HEK293 (cell line): ENCODE measurements around the gene PHF8.

Experiments used
- KLF7 ChIP-seq: fragments of 450-650 bp; formaldehyde crosslinking; IDR thresholded peaks from 2 replicates; pipeline ENCODE4 v1.5.1; 2016; ENCODE audit warnings: missing biosample characterization, missing genetic modification characterization, borderline replicate concordance
- MZF1 ChIP-seq: fragments of 450-650 bp; formaldehyde crosslinking; IDR thresholded peaks from 2 replicates; pipeline ENCODE4 v1.5.1; 2017; ENCODE audit warnings: missing biosample characterization, missing genetic modification characterization, borderline replicate concordance
- SCRT1 ChIP-seq: fragments of 450-650 bp; formaldehyde crosslinking; IDR thresholded peaks from 2 replicates; pipeline ENCODE4 v1.5.1; 2016; ENCODE audit warnings: missing biosample characterization, missing genetic modification characterization, borderline replicate concordance
- TRIM28 ChIP-seq: IDR thresholded peaks from 2 replicates; pipeline ENCODE4 v1.6.1; 2011; ENCODE audit warnings: low read length, control low read depth, borderline replicate concordance
- WT1 ChIP-seq: fragments of 450-650 bp; formaldehyde crosslinking; IDR thresholded peaks from 2 replicates; pipeline ENCODE4 v1.5.1; 2016; ENCODE audit warnings: missing biosample characterization, missing genetic modification characterization
- ZFHX2 ChIP-seq: fragments of 450-650 bp; formaldehyde crosslinking; conservative IDR thresholded peaks from 2 replicates; pipeline ENCODE4 v1.5.1; 2016; ENCODE audit warnings: missing biosample characterization, missing genetic modification characterization
- ZNF174 ChIP-seq: fragments of 450-650 bp; formaldehyde crosslinking; IDR thresholded peaks from 2 replicates; pipeline ENCODE4 v1.5.0; 2017; ENCODE audit warnings: missing biosample characterization, mild to moderate bottlenecking, missing genetic modification characterization
- ZNF19 ChIP-seq: fragments of 450-650 bp; formaldehyde crosslinking; IDR thresholded peaks from 2 replicates; pipeline ENCODE4; 2016; ENCODE audit warnings: missing biosample characterization, missing genetic modification characterization, low read depth
- ZNF274 ChIP-seq, 2 experiments: fragments of 200-500 bp in 1 of 2; fragments of 450-650 bp in 1 of 2; sonication (Bioruptor generic) in 1 of 2; formaldehyde crosslinking in 1 of 2; IDR thresholded peaks; 2 replicates each; pipeline versions ENCODE4 v1.5.1 to v1.6.1; 2014 to 2016; ENCODE audit warnings: borderline replicate concordance in 1 of 2, inconsistent platforms in 1 of 2, low read length in 1 of 2, missing biosample characterization in 1 of 2, missing genetic modification characterization in 1 of 2
- ZNF324 ChIP-seq: fragments of 450-650 bp; formaldehyde crosslinking; IDR thresholded peaks from 2 replicates; pipeline ENCODE4 v1.5.1; 2016; ENCODE audit warnings: missing biosample characterization, missing genetic modification characterization
- ZNF366 ChIP-seq: fragments of 450-650 bp; formaldehyde crosslinking; conservative IDR thresholded peaks from 2 replicates; pipeline ENCODE4 v1.5.1; 2016; ENCODE audit warnings: missing biosample characterization, missing genetic modification characterization
- ZNF416 ChIP-seq: fragments of 450-650 bp; formaldehyde crosslinking; IDR thresholded peaks from 2 replicates; pipeline ENCODE4 v1.5.1; 2016; ENCODE audit warnings: missing biosample characterization, missing genetic modification characterization
- ZNF433 ChIP-seq: fragments of 450-650 bp; formaldehyde crosslinking; IDR thresholded peaks from 2 replicates; pipeline ENCODE4 v1.5.1; 2016; ENCODE audit warnings: missing biosample characterization, missing genetic modification characterization, low read depth
- ZNF549 ChIP-seq: fragments of 450-650 bp; IDR thresholded peaks from 2 replicates; pipeline ENCODE4 v1.5.1; 2018; ENCODE audit warnings: missing biosample characterization, missing genetic modification characterization, mild to moderate bottlenecking, inconsistent platforms, moderate library complexity
- ZNF571 ChIP-seq: fragments of 450-650 bp; formaldehyde crosslinking; IDR thresholded peaks from 2 replicates; pipeline ENCODE4 v1.5.0; 2017; ENCODE audit warnings: missing biosample characterization, missing genetic modification characterization
- ZNF596 ChIP-seq: fragments of 450-650 bp; IDR thresholded peaks from 2 replicates; pipeline ENCODE4 v1.5.0; 2018; ENCODE audit warnings: missing biosample characterization, mild to moderate bottlenecking, missing genetic modification characterization, moderate library complexity
- ZNF623 ChIP-seq: fragments of 450-650 bp; formaldehyde crosslinking; IDR thresholded peaks from 2 replicates; pipeline ENCODE4 v1.5.1; 2016; ENCODE audit warnings: missing biosample characterization, missing genetic modification characterization
- ZNF624 ChIP-seq: fragments of 450-650 bp; formaldehyde crosslinking; IDR thresholded peaks from 2 replicates; pipeline ENCODE4 v1.5.1; 2017; ENCODE audit warnings: missing biosample characterization, missing genetic modification characterization
- ZNF660 ChIP-seq: fragments of 450-650 bp; IDR thresholded peaks from 2 replicates; pipeline ENCODE4 v1.5.1; 2018; ENCODE audit warnings: missing biosample characterization, mild to moderate bottlenecking, missing genetic modification characterization
- ZNF701 ChIP-seq: fragments of 450-650 bp; formaldehyde crosslinking; IDR thresholded peaks from 2 replicates; pipeline ENCODE4 v1.5.1; 2016; ENCODE audit warnings: missing biosample characterization, missing genetic modification characterization
- ZNF843 ChIP-seq: fragments of 450-650 bp; formaldehyde crosslinking; IDR thresholded peaks from 2 replicates; pipeline ENCODE4 v1.5.1; 2016; ENCODE audit warnings: missing biosample characterization, missing genetic modification characterization
- TF ChIP-seq, protein P1 (sequence below): fragments of 450-650 bp; formaldehyde crosslinking; optimal IDR thresholded peaks from 2 replicates; pipeline ENCODE3; 2016; ENCODE audit warnings: missing biosample characterization, mild to moderate bottlenecking, missing genetic modification characterization
- TF ChIP-seq, protein P2 (sequence below): fragments of 450-650 bp; formaldehyde crosslinking; IDR thresholded peaks from 2 replicates; pipeline ENCODE4 v1.5.1; 2016; ENCODE audit warnings: missing biosample characterization, missing genetic modification characterization, borderline replicate concordance
- TF ChIP-seq, protein P3 (sequence below): fragments of 450-650 bp; formaldehyde crosslinking; IDR thresholded peaks from 2 replicates; pipeline ENCODE4 v1.5.1; 2016; ENCODE audit warnings: missing biosample characterization, missing genetic modification characterization
- TF ChIP-seq, protein P4 (sequence below): fragments of 450-650 bp; formaldehyde crosslinking; IDR thresholded peaks from 2 replicates; pipeline ENCODE4 v1.5.1; 2017; ENCODE audit warnings: missing biosample characterization, missing genetic modification characterization
- TF ChIP-seq, protein P5 (sequence below): sonication (generic); formaldehyde crosslinking; IDR thresholded peaks from 2 replicates; pipeline ENCODE4 v1.8.1; 2022; ENCODE audit warnings: mild to moderate bottlenecking, moderate library complexity, missing genetic modification reagents
- TF ChIP-seq, protein P6 (sequence below): fragments of 450-650 bp; formaldehyde crosslinking; IDR thresholded peaks from 2 replicates; pipeline ENCODE4 v1.5.1; 2016; ENCODE audit warnings: missing biosample characterization, missing genetic modification characterization

PHF8 gene

DNA sequence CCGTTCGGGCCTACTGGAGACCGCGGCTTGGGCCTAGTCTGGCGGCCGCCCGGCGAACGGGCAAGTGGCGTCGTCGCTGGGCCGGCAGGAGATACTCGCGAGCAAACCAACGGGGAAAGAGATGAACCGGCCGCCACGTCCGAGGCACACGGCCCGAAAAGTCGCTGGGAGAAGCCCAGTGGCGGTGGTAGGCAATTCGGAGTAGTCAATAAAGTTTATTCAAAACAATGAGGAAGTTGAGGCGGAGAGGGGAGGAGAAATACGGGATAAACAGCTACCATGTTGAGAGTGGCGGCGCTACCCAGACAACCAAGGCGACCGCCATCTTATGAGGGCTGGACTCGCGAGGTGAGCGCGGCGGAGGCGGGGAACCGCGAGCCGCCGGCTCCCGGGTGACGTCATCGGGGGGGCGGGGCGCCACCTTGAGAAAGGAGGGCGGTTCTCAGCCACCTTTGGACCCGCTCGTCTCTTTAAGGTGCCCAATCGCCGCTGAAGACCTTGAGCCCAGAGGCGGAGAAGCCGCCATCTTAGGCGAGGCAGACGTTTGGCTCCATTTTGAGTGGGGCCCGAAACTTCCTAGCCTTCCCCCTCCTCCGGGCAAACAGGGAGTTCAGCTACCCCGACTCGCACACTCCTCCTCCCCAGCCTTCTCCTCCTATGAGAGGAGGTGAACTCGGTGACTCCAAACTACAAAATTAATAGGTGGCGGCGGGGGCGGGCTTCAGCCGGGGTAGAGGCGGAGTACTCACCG is at the start of gene PHF8 (continued):
- TF ChIP-seq ZNF549 (no peak), ZNF660 (tag by site-specific recombination) (peak; percentile 91), ZNF19 (tag by site-specific recombination) (no peak), ZNF366 (tag by site-specific recombination) (no peak; the same call in 1 of the 2 replicates), ZNF571 (tag by site-specific recombination) (no peak), ZNF324 (tag by site-specific recombination) (peak; percentile 93), ZNF701 (tag by site-specific recombination) (no peak), ZNF433 (tag by site-specific recombination) (no peak), ZNF174 (tag by site-specific recombination) (no peak), ZNF416 (no peak), ZNF843 (tag by site-specific recombination) (peak; percentile 58; the same call in 1 of the 2 replicates), WT1 (peak; percentile 40; the same call in 1 of the 2 replicates), ZNF274 (IDR thresholded peaks at IDR 0.05; ENCODE audit: low read length) (no peak), ZNF274 (tag by site-specific recombination; IDR thresholded peaks at IDR 0.05; ENCODE audit: borderline replicate concordance) (no peak), ZFHX2 (tag by site-specific recombination) (peak; percentile 48), ZNF624 (tag by site-specific recombination) (no peak), KLF7 (tag by site-specific recombination) (no peak), ZNF596 (tag by site-specific recombination) (no peak), ZNF623 (peak; percentile 38), TRIM28 (no peak), MZF1 (tag by site-specific recombination) (no peak; the same call in 1 of the 2 replicates), SCRT1 (tag by site-specific recombination) (no peak)
- TF ChIP-seq, protein P1, sequence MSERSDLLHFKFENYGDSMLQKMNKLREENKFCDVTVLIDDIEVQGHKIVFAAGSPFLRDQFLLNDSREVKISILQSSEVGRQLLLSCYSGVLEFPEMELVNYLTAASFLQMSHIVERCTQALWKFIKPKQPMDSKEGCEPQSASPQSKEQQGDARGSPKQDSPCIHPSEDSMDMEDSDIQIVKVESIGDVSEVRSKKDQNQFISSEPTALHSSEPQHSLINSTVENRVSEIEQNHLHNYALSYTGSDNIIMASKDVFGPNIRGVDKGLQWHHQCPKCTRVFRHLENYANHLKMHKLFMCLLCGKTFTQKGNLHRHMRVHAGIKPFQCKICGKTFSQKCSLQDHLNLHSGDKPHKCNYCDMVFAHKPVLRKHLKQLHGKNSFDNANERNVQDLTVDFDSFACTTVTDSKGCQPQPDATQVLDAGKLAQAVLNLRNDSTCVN (tag by site-specific recombination), result peak; percentile 76
- TF ChIP-seq, protein P2, sequence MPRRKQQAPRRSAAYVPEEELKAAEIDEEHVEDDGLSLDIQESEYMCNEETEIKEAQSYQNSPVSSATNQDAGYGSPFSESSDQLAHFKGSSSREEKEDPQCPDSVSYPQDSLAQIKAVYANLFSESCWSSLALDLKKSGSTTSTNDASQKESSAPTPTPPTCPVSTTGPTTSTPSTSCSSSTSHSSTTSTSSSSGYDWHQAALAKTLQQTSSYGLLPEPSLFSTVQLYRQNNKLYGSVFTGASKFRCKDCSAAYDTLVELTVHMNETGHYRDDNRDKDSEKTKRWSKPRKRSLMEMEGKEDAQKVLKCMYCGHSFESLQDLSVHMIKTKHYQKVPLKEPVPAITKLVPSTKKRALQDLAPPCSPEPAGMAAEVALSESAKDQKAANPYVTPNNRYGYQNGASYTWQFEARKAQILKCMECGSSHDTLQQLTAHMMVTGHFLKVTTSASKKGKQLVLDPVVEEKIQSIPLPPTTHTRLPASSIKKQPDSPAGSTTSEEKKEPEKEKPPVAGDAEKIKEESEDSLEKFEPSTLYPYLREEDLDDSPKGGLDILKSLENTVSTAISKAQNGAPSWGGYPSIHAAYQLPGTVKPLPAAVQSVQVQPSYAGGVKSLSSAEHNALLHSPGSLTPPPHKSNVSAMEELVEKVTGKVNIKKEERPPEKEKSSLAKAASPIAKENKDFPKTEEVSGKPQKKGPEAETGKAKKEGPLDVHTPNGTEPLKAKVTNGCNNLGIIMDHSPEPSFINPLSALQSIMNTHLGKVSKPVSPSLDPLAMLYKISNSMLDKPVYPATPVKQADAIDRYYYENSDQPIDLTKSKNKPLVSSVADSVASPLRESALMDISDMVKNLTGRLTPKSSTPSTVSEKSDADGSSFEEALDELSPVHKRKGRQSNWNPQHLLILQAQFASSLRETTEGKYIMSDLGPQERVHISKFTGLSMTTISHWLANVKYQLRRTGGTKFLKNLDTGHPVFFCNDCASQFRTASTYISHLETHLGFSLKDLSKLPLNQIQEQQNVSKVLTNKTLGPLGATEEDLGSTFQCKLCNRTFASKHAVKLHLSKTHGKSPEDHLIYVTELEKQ (tag by site-specific recombination), result no peak; the same call in 1 of the 2 replicates
- TF ChIP-seq, protein P3, sequence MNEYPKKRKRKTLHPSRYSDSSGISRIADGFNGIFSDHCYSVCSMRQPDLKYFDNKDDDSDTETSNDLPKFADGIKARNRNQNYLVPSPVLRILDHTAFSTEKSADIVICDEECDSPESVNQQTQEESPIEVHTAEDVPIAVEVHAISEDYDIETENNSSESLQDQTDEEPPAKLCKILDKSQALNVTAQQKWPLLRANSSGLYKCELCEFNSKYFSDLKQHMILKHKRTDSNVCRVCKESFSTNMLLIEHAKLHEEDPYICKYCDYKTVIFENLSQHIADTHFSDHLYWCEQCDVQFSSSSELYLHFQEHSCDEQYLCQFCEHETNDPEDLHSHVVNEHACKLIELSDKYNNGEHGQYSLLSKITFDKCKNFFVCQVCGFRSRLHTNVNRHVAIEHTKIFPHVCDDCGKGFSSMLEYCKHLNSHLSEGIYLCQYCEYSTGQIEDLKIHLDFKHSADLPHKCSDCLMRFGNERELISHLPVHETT (tag by site-specific recombination), result peak; percentile 86
- TF ChIP-seq, protein P4, sequence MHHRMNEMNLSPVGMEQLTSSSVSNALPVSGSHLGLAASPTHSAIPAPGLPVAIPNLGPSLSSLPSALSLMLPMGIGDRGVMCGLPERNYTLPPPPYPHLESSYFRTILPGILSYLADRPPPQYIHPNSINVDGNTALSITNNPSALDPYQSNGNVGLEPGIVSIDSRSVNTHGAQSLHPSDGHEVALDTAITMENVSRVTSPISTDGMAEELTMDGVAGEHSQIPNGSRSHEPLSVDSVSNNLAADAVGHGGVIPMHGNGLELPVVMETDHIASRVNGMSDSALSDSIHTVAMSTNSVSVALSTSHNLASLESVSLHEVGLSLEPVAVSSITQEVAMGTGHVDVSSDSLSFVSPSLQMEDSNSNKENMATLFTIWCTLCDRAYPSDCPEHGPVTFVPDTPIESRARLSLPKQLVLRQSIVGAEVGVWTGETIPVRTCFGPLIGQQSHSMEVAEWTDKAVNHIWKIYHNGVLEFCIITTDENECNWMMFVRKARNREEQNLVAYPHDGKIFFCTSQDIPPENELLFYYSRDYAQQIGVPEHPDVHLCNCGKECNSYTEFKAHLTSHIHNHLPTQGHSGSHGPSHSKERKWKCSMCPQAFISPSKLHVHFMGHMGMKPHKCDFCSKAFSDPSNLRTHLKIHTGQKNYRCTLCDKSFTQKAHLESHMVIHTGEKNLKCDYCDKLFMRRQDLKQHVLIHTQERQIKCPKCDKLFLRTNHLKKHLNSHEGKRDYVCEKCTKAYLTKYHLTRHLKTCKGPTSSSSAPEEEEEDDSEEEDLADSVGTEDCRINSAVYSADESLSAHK (tag by site-specific recombination), result peak; percentile 62
- TF ChIP-seq, protein P5, sequence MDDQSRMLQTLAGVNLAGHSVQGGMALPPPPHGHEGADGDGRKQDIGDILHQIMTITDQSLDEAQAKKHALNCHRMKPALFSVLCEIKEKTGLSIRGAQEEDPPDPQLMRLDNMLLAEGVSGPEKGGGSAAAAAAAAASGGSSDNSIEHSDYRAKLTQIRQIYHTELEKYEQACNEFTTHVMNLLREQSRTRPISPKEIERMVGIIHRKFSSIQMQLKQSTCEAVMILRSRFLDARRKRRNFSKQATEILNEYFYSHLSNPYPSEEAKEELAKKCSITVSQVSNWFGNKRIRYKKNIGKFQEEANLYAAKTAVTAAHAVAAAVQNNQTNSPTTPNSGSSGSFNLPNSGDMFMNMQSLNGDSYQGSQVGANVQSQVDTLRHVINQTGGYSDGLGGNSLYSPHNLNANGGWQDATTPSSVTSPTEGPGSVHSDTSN (CRISPR knock-in tag), result no peak; the same call in 1 of the 2 replicates
- TF ChIP-seq, protein P6, sequence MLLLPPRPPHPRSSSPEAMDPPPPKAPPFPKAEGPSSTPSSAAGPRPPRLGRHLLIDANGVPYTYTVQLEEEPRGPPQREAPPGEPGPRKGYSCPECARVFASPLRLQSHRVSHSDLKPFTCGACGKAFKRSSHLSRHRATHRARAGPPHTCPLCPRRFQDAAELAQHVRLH (tag by site-specific recombination), result peak; percentile 91
